WERI-Rb-1 (cell line): ENCODE results near the gene NECAB2.

ENCODE experiments used
- DNase-seq: peaks from one replicate; pipeline ENCODE4 v3.0.0-alpha.2; 2020
- H3K27ac ChIP-seq: fragments of 250-450 bp; sonication (Bioruptor Pico); 2 replicates; pipeline ENCODE4 v1.5.1; 2020; ENCODE audit warnings: mild to moderate bottlenecking, moderate library complexity
- H3K27me3 ChIP-seq: fragments of 250-450 bp; sonication (Bioruptor Pico); 2 replicates; pipeline ENCODE4 v1.5.1; 2021; ENCODE audit warnings: mild to moderate bottlenecking, low read depth, moderate library complexity; ENCODE audit not compliant: insufficient read depth, severe bottlenecking
- H3K36me3 ChIP-seq: fragments of 250-450 bp; sonication (Bioruptor Pico); 2 replicates; pipeline ENCODE4 v1.5.1; 2020; ENCODE audit warnings: mild to moderate bottlenecking, moderate library complexity
- H3K4me3 ChIP-seq: 2 replicates; pipeline ENCODE4 v1.5.1; 2011; ENCODE audit warnings: low read depth, mild to moderate bottlenecking, control low read depth, low read length
- H3K9me3 ChIP-seq: fragments of 250-450 bp; sonication (Bioruptor Pico); 2 replicates; pipeline ENCODE4 v1.5.1; 2021; ENCODE audit warnings: mild to moderate bottlenecking, moderate library complexity; ENCODE audit not compliant: severe bottlenecking
- CTCF ChIP-seq: IDR thresholded peaks from 2 replicates; pipeline ENCODE4 v1.5.1; 2011; ENCODE audit warnings: low read depth, mild to moderate bottlenecking, control low read depth, inconsistent platforms, low read length

Gene NECAB2

GRCh38 chr16:83931556-83931955 lies 36.5 kb upstream of the NECAB2 start:
- no peak overlapping the region for H3K27ac ChIP-seq
- H3K27me3 ChIP-seq, result no peaks in the 10 kb centered on the region
- no peak overlapping the region for H3K4me3 ChIP-seq
- H3K36me3 ChIP-seq, result no peaks in the 10 kb centered on the region
- no peak for TF ChIP-seq CTCF
- H3K9me3 ChIP-seq, result no peaks in the 10 kb centered on the region
- DNase-seq, result no peak

GRCh38 chr16:83932304-83932703 lies 35.7 kb upstream of the NECAB2 start:
- Histone ChIP-seq H3K9me3 (no peaks in the 10 kb centered on the region), H3K27me3 (no peaks in the 10 kb centered on the region), H3K4me3 (no peak overlapping the region), H3K27ac (no peak overlapping the region), H3K36me3 (no peaks in the 10 kb centered on the region)
- no peak for TF ChIP-seq CTCF
- no peak for DNase-seq

GRCh38 chr16:83932955-83933673 lies 34.9 kb upstream of the NECAB2 start:
- Histone ChIP-seq H3K27ac (peak overlapping the region; percentile 54), H3K36me3 (no peaks in the 10 kb centered on the region), H3K27me3 (no peaks in the 10 kb centered on the region), H3K9me3 (no peaks in the 10 kb centered on the region), H3K4me3 (no peak overlapping the region)
- peak; percentile 75 for DNase-seq
- TF ChIP-seq CTCF, result no peak

GRCh38 chr16:83933885-83934683 lies 34.0 kb upstream of the NECAB2 start:
- TF ChIP-seq CTCF, result no peak
- H3K27me3 ChIP-seq, result no peaks in the 10 kb centered on the region
- H3K36me3 ChIP-seq, result no peaks in the 10 kb centered on the region
- peak overlapping the region; percentile 54 for H3K27ac ChIP-seq
- H3K9me3 ChIP-seq, result no peaks in the 10 kb centered on the region
- DNase-seq, result no peak
- H3K4me3 ChIP-seq, result no peak overlapping the region

- no peak for TF ChIP-seq CTCF
- no peak overlapping the region for H3K27ac ChIP-seq
- no peak for DNase-seq
- H3K27me3 ChIP-seq, result no peaks in the 10 kb centered on the region
- H3K9me3 ChIP-seq, result no peaks in the 10 kb centered on the region
- no peaks in the 10 kb centered on the region for H3K36me3 ChIP-seq
- no peak overlapping the region for H3K4me3 ChIP-seq
These were observed 33.4 kb upstream of the NECAB2 start for GRCh38 chr16:83934684-83934977.
